ENCODE measurements around the gene AFF4.
A peak's percentile ranks its signal among the peaks of the same experiment; 100 is the strongest.

The AFF4 gene

DNA sequence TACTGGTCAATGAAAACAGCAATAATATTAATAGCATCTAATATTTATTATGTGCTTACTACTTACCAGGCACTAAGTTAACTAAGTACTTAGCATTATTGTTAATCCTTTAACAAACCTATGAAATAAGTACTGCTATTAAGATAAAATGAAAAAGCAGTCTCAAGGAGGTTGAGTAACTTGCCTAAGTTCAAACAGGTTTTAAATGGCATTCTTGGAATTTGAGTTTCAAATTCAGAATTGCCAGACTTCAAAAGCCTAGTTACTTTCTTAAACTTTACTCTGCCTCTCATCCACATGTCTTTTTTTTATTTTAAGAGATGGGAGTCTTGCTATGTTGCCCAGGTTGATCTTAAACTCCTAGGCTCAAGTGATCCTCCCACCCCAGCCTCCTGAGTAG lies 73.9 kb downstream of the AFF4 start:
- no peak for DNase-seq (ENCODE audit: low read depth)

DNA sequence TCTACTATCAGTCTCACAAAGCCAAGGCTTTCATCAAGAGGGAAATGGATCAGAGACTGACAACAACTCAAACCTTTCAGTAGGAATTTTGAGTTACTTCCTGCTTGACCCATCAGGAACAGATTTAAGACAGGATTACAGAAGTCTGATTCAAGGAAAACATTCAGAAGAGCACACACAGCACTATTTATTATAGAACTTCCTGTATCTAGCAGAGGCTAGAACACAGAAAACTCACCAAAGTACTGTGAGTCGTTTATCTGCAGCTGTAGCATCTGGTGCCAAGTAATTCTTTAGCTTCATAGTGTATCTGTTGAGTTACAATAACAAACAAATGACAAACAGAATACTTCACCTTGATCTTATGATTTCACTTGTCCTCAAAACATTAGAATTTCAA lies 76.2 kb downstream of the AFF4 start:
- no peak for DNase-seq (ENCODE audit: low read depth)

DNA sequence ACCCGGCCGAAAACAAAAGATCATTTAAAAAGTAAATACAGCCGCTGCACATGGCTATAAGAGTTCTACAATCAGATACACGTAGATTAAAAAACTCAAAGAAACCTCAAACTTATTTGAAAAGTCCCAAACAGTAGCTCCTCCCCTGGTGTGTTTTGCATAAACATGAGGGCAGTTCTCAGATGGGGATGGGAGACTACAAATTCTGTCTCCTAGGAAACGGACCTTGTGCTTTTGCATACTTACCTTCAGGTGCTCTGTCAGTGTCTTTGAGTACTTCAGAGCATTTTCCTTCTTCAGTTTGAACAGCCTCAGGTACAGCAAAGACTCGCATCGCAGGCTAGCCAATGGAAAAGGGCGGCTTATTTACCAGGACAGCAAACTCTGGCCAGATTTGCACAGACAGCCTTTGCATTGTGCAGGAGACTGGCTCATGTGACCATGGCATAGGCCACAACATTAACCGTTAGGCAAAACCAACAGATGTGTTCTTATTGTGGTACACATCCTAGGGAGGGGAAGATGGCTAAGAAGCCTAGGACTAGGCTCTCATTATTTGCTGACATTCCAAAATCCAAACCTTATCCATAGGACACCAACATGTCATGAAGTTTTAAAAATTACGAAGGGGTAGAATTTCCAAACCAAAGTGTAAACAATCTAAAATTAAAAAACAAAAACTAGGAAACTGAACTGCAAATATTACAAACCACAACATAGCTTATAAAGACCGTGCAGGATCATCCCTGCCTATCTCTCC lies 77.2 kb downstream of the AFF4 start:
- DNase-seq (ENCODE audit: low read depth) = no peak

GRCh38 chr5:132884548-132884947 lies 78.9 kb downstream of the AFF4 start:
- DNase-seq (ENCODE audit: low read depth) = no peak

DNA sequence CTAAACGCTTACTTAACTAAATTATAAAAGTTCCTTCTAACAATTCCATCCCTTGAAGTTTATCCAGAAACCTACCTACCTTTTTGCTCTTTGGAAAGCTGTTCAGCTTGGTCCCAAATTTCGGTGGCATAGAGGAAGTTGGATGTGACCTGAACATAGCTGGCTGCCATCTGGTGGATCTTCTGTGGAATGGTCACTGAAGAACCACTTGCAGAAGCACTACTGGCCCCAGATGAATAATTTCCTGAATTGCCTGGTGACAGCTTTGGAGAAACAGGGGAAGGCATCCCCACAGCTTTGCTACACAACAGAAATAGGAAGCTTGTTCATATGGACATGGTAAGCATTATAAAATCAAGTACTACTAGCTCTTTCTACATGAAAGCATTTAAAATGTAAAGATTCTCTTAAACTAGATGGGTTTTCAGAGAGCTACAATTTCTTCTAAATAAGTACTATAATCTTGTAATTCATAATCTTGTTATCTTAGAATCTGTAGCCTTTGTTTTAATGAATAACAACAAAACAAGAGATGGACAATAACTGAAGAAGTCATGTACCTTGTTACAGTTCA lies 80.1 kb downstream of the AFF4 start:
- DNase-seq (ENCODE audit: low read depth) = no peak

GRCh38 chr5:132877938-132878337 lies 85.5 kb downstream of the AFF4 start:
- DNase-seq (ENCODE audit: low read depth) = no peak

DNA sequence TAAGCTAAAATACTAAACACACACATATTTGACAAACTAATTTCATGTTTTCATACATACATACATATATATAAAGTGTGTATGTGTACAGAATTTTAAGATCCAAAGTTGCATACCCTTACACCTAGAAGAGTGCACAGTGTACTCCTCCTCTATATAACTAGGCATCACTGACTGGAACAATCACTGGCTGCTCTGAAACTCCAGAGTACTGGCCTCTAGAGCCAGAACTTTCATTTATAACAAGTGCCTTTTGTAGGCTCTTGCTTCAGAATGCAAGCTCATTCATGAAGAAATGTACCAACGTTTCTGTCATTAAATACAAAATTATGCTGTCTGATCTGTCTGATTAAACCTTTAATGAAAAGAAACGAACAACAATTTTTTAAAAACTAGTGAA lies 86.0 kb downstream of the AFF4 start:
- DNase-seq (ENCODE audit: low read depth) = no peak

- DNase-seq (ENCODE audit: low read depth) = no peak
These were observed 87.2 kb downstream of the AFF4 start for GRCh38 chr5:132876020-132876759.

GRCh38 chr5:132873930-132874271 lies 89.5 kb downstream of the AFF4 start:
- DNase-seq (ENCODE audit: low read depth) = no peak

DNA sequence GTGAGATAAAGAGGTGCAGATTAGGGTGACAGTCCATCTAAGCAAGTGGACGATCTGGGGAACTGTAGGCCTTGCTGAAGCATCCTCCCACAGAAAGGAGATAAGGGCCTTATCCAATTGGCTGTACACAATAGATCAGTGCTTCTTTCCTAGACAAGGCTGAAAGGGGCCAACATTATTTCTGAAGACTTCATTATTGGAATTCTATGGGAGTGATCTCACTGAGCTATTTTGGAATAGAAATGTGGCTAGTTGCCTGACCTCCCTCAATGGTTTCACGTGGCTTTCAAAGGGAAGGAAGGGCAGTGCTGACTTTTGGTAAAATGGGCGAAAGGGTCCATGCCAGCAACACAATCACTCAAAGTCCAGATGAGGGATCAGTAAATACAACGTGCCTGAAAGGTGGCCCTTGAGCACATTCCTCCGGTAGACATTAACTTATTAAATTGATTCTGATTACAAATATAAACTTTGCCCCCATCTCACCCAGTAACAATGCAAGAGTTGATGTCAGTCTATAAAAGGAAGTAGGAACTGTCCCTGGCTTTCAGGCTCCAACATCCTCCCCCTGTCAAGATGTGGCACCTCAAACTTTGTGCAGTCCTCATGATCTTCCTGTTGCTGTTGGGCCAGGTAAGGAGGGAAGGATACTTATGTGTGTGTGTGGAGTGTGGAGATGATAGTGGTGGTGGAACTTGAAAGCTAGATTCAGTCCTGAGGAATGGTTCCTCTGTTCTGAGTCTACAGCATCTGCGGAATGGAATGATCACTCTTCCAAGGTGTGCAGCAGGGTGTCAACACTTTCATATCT lies 90.1 kb downstream of the AFF4 start, which contains the start of gene LEAP2:
Gene LEAP2 (plus strand): TSS at position 550 of the 811 bp plus-strand sequence. CDS start 27 bp downstream, at position 577.
- DNase-seq (ENCODE audit: low read depth) = no peak

- no peak for DNase-seq (ENCODE audit: low read depth)
These were observed 90.7 kb downstream of the AFF4 start for GRCh38 chr5:132872788-132873118.

DNA sequence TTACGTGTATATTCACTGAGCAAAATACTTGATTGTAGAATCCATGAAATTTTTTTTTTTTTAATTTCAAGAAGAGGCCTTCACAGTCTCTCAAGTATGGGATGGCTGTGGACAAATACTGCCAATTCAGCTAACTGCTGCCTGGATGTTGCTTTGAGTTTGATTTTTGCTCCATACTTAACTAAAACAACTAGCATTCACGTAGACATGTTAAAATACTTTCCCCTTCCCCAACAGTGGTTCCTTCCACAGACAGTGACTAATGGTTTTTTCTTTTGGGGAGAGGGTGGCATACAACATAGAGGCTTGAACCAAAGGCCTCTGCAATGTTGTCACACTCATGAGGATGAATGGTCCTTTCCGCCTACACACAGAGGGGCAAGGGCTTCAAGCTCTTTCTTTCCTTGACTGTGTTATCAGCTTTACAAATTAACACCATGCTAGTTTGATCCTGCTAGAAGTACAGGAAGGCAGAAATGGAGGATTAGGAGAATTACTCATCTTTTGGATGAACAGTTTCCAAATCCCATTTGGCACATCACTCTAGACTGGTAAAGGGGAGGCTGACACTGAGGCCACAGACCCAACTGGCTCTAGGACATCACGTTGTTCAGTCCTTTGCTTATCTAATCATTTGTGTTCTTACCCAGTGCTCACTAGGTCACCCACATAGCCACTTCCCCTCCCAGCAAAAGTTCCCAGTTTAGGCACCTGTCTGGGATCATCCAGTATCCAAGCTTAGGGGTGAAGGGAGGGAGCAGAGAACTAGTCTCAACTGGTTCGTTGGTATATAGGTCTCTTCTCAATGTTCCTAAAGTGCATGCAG lies 91.8 kb downstream of the AFF4 start:
- no peak for DNase-seq (ENCODE audit: low read depth)

GRCh38 chr5:132870801-132871200 lies 92.6 kb downstream of the AFF4 start:
- DNase-seq (ENCODE audit: low read depth) = no peak

- no peak for DNase-seq (ENCODE audit: low read depth)
These were observed 94.7 kb downstream of the AFF4 start for GRCh38 chr5:132868754-132869153.

- no peak for DNase-seq (ENCODE audit: low read depth)
These were observed 96.4 kb downstream of the AFF4 start for GRCh38 chr5:132867046-132867451.

- DNase-seq (ENCODE audit: low read depth) = peak; percentile 82
These were observed 96.9 kb downstream of the AFF4 start, which contains the start of the genes GDF9 and UQCRQ for GRCh38 chr5:132866342-132867045. Gene GDF9 (minus strand): TSS chr5:132866469. CDS start chr5:132864533, 1,936 bp downstream. Gene UQCRQ (plus strand): TSS chr5:132866642. CDS start chr5:132866882, 240 bp downstream.

DNA sequence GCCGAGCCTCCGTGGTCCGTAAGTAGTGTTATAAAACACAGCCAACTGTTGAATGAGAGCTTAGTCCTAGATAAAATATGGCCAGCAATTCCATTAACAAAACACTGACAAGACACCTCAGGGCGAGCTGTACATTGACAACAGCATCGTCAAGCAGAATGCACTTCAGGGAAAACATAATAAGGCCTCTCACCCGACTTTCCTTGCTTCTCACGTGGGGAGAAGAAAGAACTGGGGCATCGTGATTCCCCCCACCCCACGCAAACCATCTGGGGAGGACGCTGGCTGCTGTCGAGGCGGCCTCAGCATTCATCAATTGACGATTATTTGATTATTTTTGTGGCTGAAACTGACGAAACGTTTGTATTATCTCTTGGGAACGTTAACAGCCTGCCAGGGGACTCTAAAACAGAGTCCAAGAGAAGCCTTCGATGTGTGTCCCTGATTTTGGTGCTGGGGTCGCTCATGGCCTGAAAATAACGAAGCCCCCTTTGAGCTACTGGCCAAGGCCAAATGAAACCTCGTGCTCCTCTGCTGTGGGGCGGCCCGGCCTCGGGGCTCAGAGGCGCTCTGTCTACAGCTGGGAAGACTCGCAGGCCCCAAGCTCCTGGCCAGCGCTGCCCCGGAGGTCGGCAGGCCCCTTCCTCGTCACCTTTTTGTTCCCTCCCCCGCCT lies 97.6 kb downstream of the AFF4 start:
- DNase-seq (ENCODE audit: low read depth) = no peak

- DNase-seq (ENCODE audit: low read depth) = no peak
These were observed 102.7 kb downstream of the AFF4 start for GRCh38 chr5:132860742-132861141.

- no peak for DNase-seq (ENCODE audit: low read depth)
These were observed 103.5 kb downstream of the AFF4 start for GRCh38 chr5:132859889-132860437.

- DNase-seq (ENCODE audit: low read depth) = no peak
These were observed 107.4 kb downstream of the AFF4 start for GRCh38 chr5:132856011-132856410.

Data from stimulated activated CD8-positive, alpha-beta memory T cell treated with anti-CD3 and anti-CD28 coated beads, Interleukin-12 subunit alpha, Interleukin-12 subunit beta, amount 100 ng/mL, for 1 hour (primary cell).